Measurements from ENCODE around the gene CACNA2D1. TPM values are rescaled to one million over a fixed set of nuclear protein-coding genes. Genes with fewer than 3 reads are reported as not detected.

The CACNA2D1 gene
- polyA plus RNA-seq, 2 of the 4 experiments (the other 2 are of a cell fraction) = 18.0 to 32.9 TPM

- DNase-seq (ENCODE audit: low read depth in 1 of 2, low spot score in 1 of 2) = no peak
- ChIA-PET POLR2A (no interaction called here), CTCF (no interaction called here)
- no peak for TF ChIP-seq HDAC2 (IDR thresholded peaks at IDR 0.05)
- no peak for TF ChIP-seq RAD21 (conservative IDR thresholded peaks at IDR 0.05 in 1 of 2, IDR thresholded peaks at IDR 0.05 in 1 of 2)
- TF ChIP-seq GATA3 (IDR thresholded peaks at IDR 0.05; ENCODE audit: borderline replicate concordance) = no peak
- no peak for TF ChIP-seq RNF2 (IDR thresholded peaks at IDR 0.05; ENCODE audit: borderline replicate concordance, low read depth)
- TF ChIP-seq HMGXB4 (CRISPR knock-in tag; IDR thresholded peaks at IDR 0.05; ENCODE audit: borderline replicate concordance) = no peak
- no peak for TF ChIP-seq CHD4 (IDR thresholded peaks at IDR 0.05; ENCODE audit: borderline replicate concordance)
- no peak for TF ChIP-seq ZNF302 (CRISPR knock-in tag; IDR thresholded peaks at IDR 0.05)
- TF ChIP-seq NFE2L2 (conservative IDR thresholded peaks at IDR 0.05; ENCODE audit: low read length) = no peak
- no peak for ATAC-seq
- no peaks in the 10 kb centered on the region for H3K9me3 ChIP-seq
- H3K27ac ChIP-seq = no peak overlapping the region
- no peak overlapping the region for H3K4me3 ChIP-seq
- WGBS (ENCODE audit: missing lambda C conversion rate) = 19% methylated on average over 2 of the region's 2 CpGs
- no peak for FAIRE-seq
- H3K4me2 ChIP-seq = no peak overlapping the region
- H3K4me1 ChIP-seq = peaks cover 9% of the 10 kb centered on the region; the same call in 2 of the 3 replicates
Observed at GRCh38 chr7:82360591-82361368, 82.8 kb downstream of the CACNA2D1 start.

- peaks cover 9% of the 10 kb centered on the region; the same call in 2 of the 3 replicates for H3K4me1 ChIP-seq
- H3K4me3 ChIP-seq = no peak overlapping the region
- peak; percentile 43 for FAIRE-seq
- ATAC-seq = no peak
- H3K4me2 ChIP-seq = no peak overlapping the region
- H3K27ac ChIP-seq = no peak overlapping the region
- DNase-seq (ENCODE audit: low read depth in 1 of 2, low spot score in 1 of 2) = peak in 1 of 2 experiments; percentile 17
- no peaks in the 10 kb centered on the region for H3K9me3 ChIP-seq
- TF ChIP-seq RARB (CRISPR knock-in tag; IDR thresholded peaks at IDR 0.05) (no peak), TFCP2L1 (CRISPR knock-in tag; IDR thresholded peaks at IDR 0.05) (no peak), CHD2 (IDR thresholded peaks at IDR 0.05; ENCODE audit: low read length, partially characterized antibody) (no peak), USF2 (IDR thresholded peaks at IDR 0.05) (no peak), MAFK (IDR thresholded peaks at IDR 0.05; ENCODE audit: partially characterized antibody) (no peak), RFX5 (IDR thresholded peaks at IDR 0.05) (no peak), CEBPB (IDR thresholded peaks at IDR 0.05) (no peak)
- TF ChIP-seq, protein P1, sequence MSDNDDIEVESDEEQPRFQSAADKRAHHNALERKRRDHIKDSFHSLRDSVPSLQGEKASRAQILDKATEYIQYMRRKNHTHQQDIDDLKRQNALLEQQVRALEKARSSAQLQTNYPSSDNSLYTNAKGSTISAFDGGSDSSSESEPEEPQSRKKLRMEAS (IDR thresholded peaks at IDR 0.05) = no peak
- 84% methylated on average over 3 of the region's 3 CpGs for WGBS (ENCODE audit: missing lambda C conversion rate)
- ChIA-PET POLR2A (no interaction called here), CTCF (no interaction called here)
Observed at GRCh38 chr7:82359426-82359825, 84.2 kb downstream of the CACNA2D1 start.

- 90% methylated on average over 5 of the region's 5 CpGs for WGBS (ENCODE audit: missing lambda C conversion rate)
- H3K4me1 ChIP-seq = peaks cover 9% of the 10 kb centered on the region; the same call in 2 of the 3 replicates
- no peaks in the 10 kb centered on the region for H3K9me3 ChIP-seq
- FAIRE-seq (no peak), ATAC-seq (no peak), DNase-seq (ENCODE audit: low read depth in 1 of 2, low spot score in 1 of 2) (no peak)
- no peak overlapping the region for H3K4me3 ChIP-seq
- POLR2A ChIA-PET = no interaction called here
- CTCF ChIA-PET = no interaction called here
- no peak overlapping the region for H3K4me2 ChIP-seq
- H3K27ac ChIP-seq = no peak overlapping the region
- TF ChIP-seq RNF2 (IDR thresholded peaks at IDR 0.05; ENCODE audit: borderline replicate concordance, low read depth) (no peak), PHF8 (IDR thresholded peaks at IDR 0.05; ENCODE audit: borderline replicate concordance, low read depth) (no peak), CHD4 (IDR thresholded peaks at IDR 0.05; ENCODE audit: borderline replicate concordance) (no peak), MAZ (IDR thresholded peaks at IDR 0.05; ENCODE audit: borderline replicate concordance, low read depth, low read length) (no peak), KDM5A (IDR thresholded peaks at IDR 0.05) (no peak), RFX5 (IDR thresholded peaks at IDR 0.05) (no peak), CTCF (IDR thresholded peaks at IDR 0.05) (no peak), FOSL2 (IDR thresholded peaks at IDR 0.05) (no peak), FOSL2 (CRISPR knock-in tag; IDR thresholded peaks at IDR 0.05) (no peak), HMGXB4 (CRISPR knock-in tag; IDR thresholded peaks at IDR 0.05; ENCODE audit: borderline replicate concordance) (no peak), GATA3 (IDR thresholded peaks at IDR 0.05; ENCODE audit: borderline replicate concordance) (no peak), FOSB (CRISPR knock-in tag; IDR thresholded peaks at IDR 0.05) (no peak), EHF (CRISPR knock-in tag; IDR thresholded peaks at IDR 0.05) (no peak), JUN (IDR thresholded peaks at IDR 0.05) (no peak), TP53 (CRISPR knock-in tag; IDR thresholded peaks at IDR 0.05) (no peak), CBX8 (IDR thresholded peaks at IDR 0.05) (no peak)
- TF ChIP-seq, protein P2, sequence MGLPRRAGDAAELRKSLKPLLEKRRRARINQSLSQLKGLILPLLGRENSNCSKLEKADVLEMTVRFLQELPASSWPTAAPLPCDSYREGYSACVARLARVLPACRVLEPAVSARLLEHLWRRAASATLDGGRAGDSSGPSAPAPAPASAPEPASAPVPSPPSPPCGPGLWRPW (IDR thresholded peaks at IDR 0.05) = no peak
Observed at GRCh38 chr7:82358923-82359322, 84.7 kb downstream of the CACNA2D1 start.
